ENCODE measurements around the gene PGLYRP4.

Gene PGLYRP4

GRCh38 chr1:153394391-153394790, 45.8 kb upstream of the PGLYRP4 start:
- Histone ChIP-seq H3K9me3 (ENCODE audit: insufficient read depth, low read length) (no peaks in the 10 kb centered on the region), H3K4me1 (ENCODE audit: insufficient read depth, insufficient read length) (peaks cover 6% of the 10 kb centered on the region), H3K27me3 (ENCODE audit: insufficient read depth, insufficient read length) (no peaks in the 10 kb centered on the region), H3K36me3 (ENCODE audit: insufficient read depth, insufficient read length, low read length) (no peaks in the 10 kb centered on the region), H3K9ac (ENCODE audit: insufficient read length, low read depth) (no peak overlapping the region), H3K4me3 (ENCODE audit: insufficient read length, low read depth) (no peak overlapping the region)
- TF ChIP-seq ZNF274 (IDR thresholded peaks at IDR 0.05; ENCODE audit: low read depth, low read length), result no peak
- DNase-seq (ENCODE audit: low read depth, low spot score), result no peak

DNA sequence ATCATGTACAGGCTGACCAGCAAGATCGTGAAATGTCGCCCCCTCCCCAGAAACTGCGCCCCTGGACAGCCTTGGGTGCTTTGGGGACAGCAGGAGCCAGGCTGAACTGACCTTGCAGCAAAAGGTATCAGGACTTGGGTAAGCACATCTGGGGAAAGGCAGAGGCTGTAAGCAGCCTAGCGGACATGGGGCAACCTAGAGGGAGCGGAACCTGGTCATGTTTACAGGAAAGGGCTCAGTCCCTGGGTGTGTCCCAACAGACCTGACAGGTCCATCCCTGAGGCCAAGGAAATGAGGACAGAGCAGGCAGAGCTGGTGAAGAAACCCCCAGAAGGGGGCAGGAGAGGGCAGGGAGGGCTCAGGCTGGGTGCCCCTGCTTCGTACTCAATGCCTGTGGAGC, 45.3 kb upstream of the PGLYRP4 start:
- TF ChIP-seq YY1 (IDR thresholded peaks at IDR 0.05; ENCODE audit: insufficient read depth, insufficient read length), result no peak
- TF ChIP-seq SUZ12 (IDR thresholded peaks at IDR 0.05; ENCODE audit: extremely low read depth, insufficient read depth, insufficient read length), result no peak
- Histone ChIP-seq H3K9me3 (ENCODE audit: insufficient read depth, low read length) (no peaks in the 10 kb centered on the region), H3K36me3 (ENCODE audit: insufficient read depth, insufficient read length, low read length) (no peaks in the 10 kb centered on the region), H3K27me3 (ENCODE audit: insufficient read depth, insufficient read length) (no peaks in the 10 kb centered on the region), H3K9ac (ENCODE audit: insufficient read length, low read depth) (no peak overlapping the region), H3K4me3 (ENCODE audit: insufficient read length, low read depth) (no peak overlapping the region), H3K4me1 (ENCODE audit: insufficient read depth, insufficient read length) (peaks cover 4% of the 10 kb centered on the region)
- DNase-seq (ENCODE audit: low read depth, low spot score), result no peak

- H3K27me3 ChIP-seq (ENCODE audit: insufficient read depth, insufficient read length), result no peaks in the 10 kb centered on the region
- TF ChIP-seq ZNF274 (IDR thresholded peaks at IDR 0.05; ENCODE audit: low read depth, low read length) (no peak), SUZ12 (IDR thresholded peaks at IDR 0.05; ENCODE audit: extremely low read depth, insufficient read depth, insufficient read length) (no peak), YY1 (IDR thresholded peaks at IDR 0.05; ENCODE audit: insufficient read depth, insufficient read length) (no peak)
- no peaks in the 10 kb centered on the region for H3K9me3 ChIP-seq (ENCODE audit: insufficient read depth, low read length)
- no peak overlapping the region for H3K4me3 ChIP-seq (ENCODE audit: insufficient read length, low read depth)
- no peaks in the 10 kb centered on the region for H3K36me3 ChIP-seq (ENCODE audit: insufficient read depth, insufficient read length, low read length)
- no peak for DNase-seq (ENCODE audit: low read depth, low spot score)
- H3K9ac ChIP-seq (ENCODE audit: insufficient read length, low read depth), result no peak overlapping the region
- H3K4me1 ChIP-seq (ENCODE audit: insufficient read depth, insufficient read length), result peaks cover 4% of the 10 kb centered on the region
These were observed 44.2 kb upstream of the PGLYRP4 start for GRCh38 chr1:153392822-153393221.

- Histone ChIP-seq H3K9me3 (ENCODE audit: insufficient read depth, low read length) (no peaks in the 10 kb centered on the region), H3K27me3 (ENCODE audit: insufficient read depth, insufficient read length) (no peaks in the 10 kb centered on the region), H3K4me1 (ENCODE audit: insufficient read depth, insufficient read length) (peaks cover 4% of the 10 kb centered on the region), H3K9ac (ENCODE audit: insufficient read length, low read depth) (no peak overlapping the region), H3K36me3 (ENCODE audit: insufficient read depth, insufficient read length, low read length) (no peaks in the 10 kb centered on the region), H3K4me3 (ENCODE audit: insufficient read length, low read depth) (no peak overlapping the region)
- DNase-seq (ENCODE audit: low read depth, low spot score), result no peak
- no peak for TF ChIP-seq YY1 (IDR thresholded peaks at IDR 0.05; ENCODE audit: insufficient read depth, insufficient read length)
- TF ChIP-seq SUZ12 (IDR thresholded peaks at IDR 0.05; ENCODE audit: extremely low read depth, insufficient read depth, insufficient read length), result no peak
- no peak for TF ChIP-seq ZNF274 (IDR thresholded peaks at IDR 0.05; ENCODE audit: low read depth, low read length)
These were observed 43.6 kb upstream of the PGLYRP4 start for GRCh38 chr1:153392258-153392657.

- Histone ChIP-seq H3K36me3 (ENCODE audit: insufficient read depth, insufficient read length, low read length) (no peaks in the 10 kb centered on the region), H3K27me3 (ENCODE audit: insufficient read depth, insufficient read length) (no peaks in the 10 kb centered on the region), H3K9ac (ENCODE audit: insufficient read length, low read depth) (no peak within 1 kb of the TSS), H3K4me3 (ENCODE audit: insufficient read length, low read depth) (no peak within 1 kb of the TSS), H3K9me3 (ENCODE audit: insufficient read depth, low read length) (no peaks in the 10 kb centered on the region), H3K4me1 (ENCODE audit: insufficient read depth, insufficient read length) (peaks cover 4% of the 10 kb centered on the region)
- no peak for TF ChIP-seq SUZ12 (IDR thresholded peaks at IDR 0.05; ENCODE audit: extremely low read depth, insufficient read depth, insufficient read length)
- no peak for TF ChIP-seq YY1 (IDR thresholded peaks at IDR 0.05; ENCODE audit: insufficient read depth, insufficient read length)
- no peak for TF ChIP-seq ZNF274 (IDR thresholded peaks at IDR 0.05; ENCODE audit: low read depth, low read length)
- no peak for DNase-seq (ENCODE audit: low read depth, low spot score)
These were observed 42.5 kb upstream of the PGLYRP4 start, which contains the start of gene S100A8 for GRCh38 chr1:153390938-153391710. Gene S100A8 (minus strand): TSS chr1:153391073. CDS start chr1:153390535, 538 bp downstream.

- no peak for DNase-seq (ENCODE audit: low read depth, low spot score)
- TF ChIP-seq YY1 (IDR thresholded peaks at IDR 0.05; ENCODE audit: insufficient read depth, insufficient read length), result no peak
- no peak for TF ChIP-seq ZNF274 (IDR thresholded peaks at IDR 0.05; ENCODE audit: low read depth, low read length)
- no peak for TF ChIP-seq SUZ12 (IDR thresholded peaks at IDR 0.05; ENCODE audit: extremely low read depth, insufficient read depth, insufficient read length)
- H3K9me3 ChIP-seq (ENCODE audit: insufficient read depth, low read length), result no peaks in the 10 kb centered on the region
- H3K4me1 ChIP-seq (ENCODE audit: insufficient read depth, insufficient read length), result peaks cover 4% of the 10 kb centered on the region
- no peak overlapping the region for H3K4me3 ChIP-seq (ENCODE audit: insufficient read length, low read depth)
- no peaks in the 10 kb centered on the region for H3K36me3 ChIP-seq (ENCODE audit: insufficient read depth, insufficient read length, low read length)
- H3K27me3 ChIP-seq (ENCODE audit: insufficient read depth, insufficient read length), result no peaks in the 10 kb centered on the region
- H3K9ac ChIP-seq (ENCODE audit: insufficient read length, low read depth), result no peak overlapping the region
These were observed 41.6 kb upstream of the PGLYRP4 start for GRCh38 chr1:153389973-153390879.

GRCh38 chr1:153389401-153389800, 40.8 kb upstream of the PGLYRP4 start:
- TF ChIP-seq SUZ12 (IDR thresholded peaks at IDR 0.05; ENCODE audit: extremely low read depth, insufficient read depth, insufficient read length) (no peak), ZNF274 (IDR thresholded peaks at IDR 0.05; ENCODE audit: low read depth, low read length) (no peak), YY1 (IDR thresholded peaks at IDR 0.05; ENCODE audit: insufficient read depth, insufficient read length) (no peak)
- no peaks in the 10 kb centered on the region for H3K9me3 ChIP-seq (ENCODE audit: insufficient read depth, low read length)
- H3K4me1 ChIP-seq (ENCODE audit: insufficient read depth, insufficient read length), result peaks cover 2% of the 10 kb centered on the region
- H3K36me3 ChIP-seq (ENCODE audit: insufficient read depth, insufficient read length, low read length), result no peaks in the 10 kb centered on the region
- H3K4me3 ChIP-seq (ENCODE audit: insufficient read length, low read depth), result no peak overlapping the region
- DNase-seq (ENCODE audit: low read depth, low spot score), result no peak
- no peaks in the 10 kb centered on the region for H3K27me3 ChIP-seq (ENCODE audit: insufficient read depth, insufficient read length)
- no peak overlapping the region for H3K9ac ChIP-seq (ENCODE audit: insufficient read length, low read depth)
